Endothelial cell of umbilical vein (primary cell): ENCODE measurements around the gene AUH. TPM values are rescaled to one million over a fixed set of nuclear protein-coding genes. Genes with fewer than 3 reads are reported as not detected.

Experiments
- BruUV-seq: library from RNA; stranded (reverse); fragments of 400-500 nt; replicated peaks from 2 replicates; lab custom pipeline; 2021; lab: Mats Ljungman, UMichigan
- CTCF ChIA-PET: fragments of 300-600, 350-600 bp; sonication (Branson Sonifier 250); formaldehyde crosslinking; loops from one replicate; lab custom pipeline; 2021; ENCODE audit warnings: antibody characterized with exemption, inconsistent platforms; lab: Charles Lee
- POLR2A ChIA-PET: fragments of 300-600, 350-600 bp; sonication (Branson Sonifier 250); formaldehyde crosslinking; loops from one replicate; lab custom pipeline; 2021; ENCODE audit warnings: antibody characterized with exemption, inconsistent platforms; lab: Charles Lee
- DNase-seq: peaks from one replicate; pipeline ENCODE4 v3.0.0-alpha.2; 2011; ENCODE audit warnings: low read depth, low spot score
- FAIRE-seq: peaks from 2 replicates; lab custom pipeline; 2011; peaks lifted over from hg19 to GRCh38; lab: Jason Lieb, UNC
- H2AFZ ChIP-seq: 2 replicates; pipeline ENCODE4 v1.6.0; 2012; ENCODE audit warnings: low read depth, low read length, control low read depth, inconsistent platforms
- H3K27ac ChIP-seq: 2 replicates; pipeline ENCODE4 v1.5.1; 2011; ENCODE audit warnings: low read depth, mild to moderate bottlenecking, control low read depth, low read length, moderate library complexity; ENCODE audit not compliant: insufficient read depth
- H3K27me3 ChIP-seq, 2 experiments: 2 replicates each; pipeline versions ENCODE4 v1.6.0 to v1.6.1; 2011; ENCODE audit warnings: low read length in 2 of 2, mixed read lengths in 1 of 2; ENCODE audit not compliant: control insufficient read depth in 2 of 2, insufficient read depth in 2 of 2
- H3K36me3 ChIP-seq, 2 experiments: 2 replicates in 1 of 2; 3 replicates in 1 of 2; pipeline ENCODE4 v1.5.1; 2011; ENCODE audit warnings: low read length in 2 of 2, mild to moderate bottlenecking in 1 of 2, moderate library complexity in 1 of 2; ENCODE audit not compliant: control insufficient read depth in 2 of 2, insufficient read depth in 2 of 2; ENCODE audit errors: extremely low read depth in 1 of 2
- H3K4me1 ChIP-seq: 3 replicates; pipeline ENCODE4 v1.5.1; 2011; ENCODE audit warnings: mild to moderate bottlenecking, low read length; ENCODE audit not compliant: control insufficient read depth, insufficient read depth; ENCODE audit errors: extremely low read depth
- H3K4me2 ChIP-seq: 2 replicates; pipeline ENCODE4 v1.6.1; 2011; ENCODE audit warnings: low read length, control low read depth, mixed read lengths; ENCODE audit not compliant: insufficient read depth
- H3K4me3 ChIP-seq, 3 experiments: fragments of 200-600 bp in 1 of 3; sonication (generic), shearing (Covaris generic) in 1 of 3; replicated peaks in 1 of 3; 2 replicates each; pipeline ENCODE4 v1.5.1; 2011 to 2016; ENCODE audit warnings: control low read depth in 3 of 3, low read length in 3 of 3, mild to moderate bottlenecking in 2 of 3, inconsistent platforms in 1 of 3, low read depth in 1 of 3, moderate library complexity in 1 of 3; ENCODE audit not compliant: insufficient read depth in 1 of 3
- H3K79me2 ChIP-seq: 2 replicates; pipeline ENCODE4 v1.6.0; 2012; ENCODE audit warnings: low read length, inconsistent platforms; ENCODE audit not compliant: control insufficient read depth, insufficient read depth
- H3K9ac ChIP-seq: replicated peaks from 2 replicates; pipeline ENCODE3; 2011; ENCODE audit warnings: low read length, control low read depth; ENCODE audit not compliant: insufficient read depth; ENCODE audit errors: extremely low read depth
- H3K9me1 ChIP-seq: replicated peaks from 3 replicates; pipeline ENCODE4 v1.6.0; 2011; ENCODE audit warnings: mild to moderate bottlenecking, low read length; ENCODE audit not compliant: control insufficient read depth, insufficient read depth; ENCODE audit errors: extremely low read depth
- H3K9me3 ChIP-seq: replicated peaks from 2 replicates; pipeline ENCODE4 v1.5.1; 2012; ENCODE audit warnings: low read length, inconsistent platforms; ENCODE audit not compliant: control insufficient read depth, insufficient read depth
- H4K20me1 ChIP-seq: replicated peaks from 2 replicates; pipeline ENCODE3; 2011; ENCODE audit warnings: mild to moderate bottlenecking, low read length; ENCODE audit not compliant: control insufficient read depth, insufficient read depth; ENCODE audit errors: extremely low read depth
- CTCF ChIP-seq, 2 donors: IDR thresholded peaks; 1 replicate in 1 of 2; 2 replicates in 1 of 2; pipeline ENCODE4 v1.5.1; 2011; ENCODE audit warnings: low read length in 2 of 2, mild to moderate bottlenecking in 2 of 2, moderate library complexity in 2 of 2, control low read depth in 1 of 2, inconsistent platforms in 1 of 2, low read depth in 1 of 2; ENCODE audit not compliant: insufficient read depth in 1 of 2; ENCODE audit errors: extremely low read depth in 1 of 2
- EZH2 ChIP-seq: IDR thresholded peaks from 2 replicates; pipeline ENCODE4 v1.6.1; 2012; ENCODE audit warnings: borderline replicate concordance, low read depth, mild to moderate bottlenecking, moderate library complexity, low read length, inconsistent platforms; ENCODE audit not compliant: severe bottlenecking
- FOS ChIP-seq: IDR thresholded peaks from 2 replicates; pipeline ENCODE4 v1.6.1; 2011; ENCODE audit warnings: mild to moderate bottlenecking, low read length, moderate library complexity, borderline replicate concordance; ENCODE audit not compliant: insufficient read depth
- GATA2 ChIP-seq: IDR thresholded peaks from 2 replicates; pipeline ENCODE4 v1.7.0; 2011; ENCODE audit warnings: low read depth, mild to moderate bottlenecking, moderate library complexity, mixed read lengths, low read length; ENCODE audit not compliant: insufficient read length, insufficient read depth
- JUN ChIP-seq: IDR thresholded peaks from 2 replicates; pipeline ENCODE4 v1.6.1; 2011; ENCODE audit warnings: borderline replicate concordance, low read depth; ENCODE audit not compliant: insufficient read length, insufficient read depth
- MAX ChIP-seq: IDR thresholded peaks from 2 replicates; pipeline ENCODE4 v1.6.1; 2011; ENCODE audit not compliant: insufficient read depth, insufficient read length
- MYC ChIP-seq: IDR thresholded peaks from one replicate; pipeline ENCODE4 v1.6.1; 2011; ENCODE audit warnings: mild to moderate bottlenecking, low read depth, low read length
- POLR2A ChIP-seq: IDR thresholded peaks from 2 replicates; pipeline ENCODE4 v1.6.1; 2012; ENCODE audit warnings: low read depth, mild to moderate bottlenecking, control low read depth, low read length
- POLR2AphosphoS5 ChIP-seq: IDR thresholded peaks from 2 replicates; pipeline ENCODE4 v1.6.1; 2012; ENCODE audit warnings: low read depth, mild to moderate bottlenecking, control low read depth, low read length, moderate library complexity; ENCODE audit not compliant: insufficient read depth
- dilution Hi-C: fragments of 300-500 bp; cut with MboI; formaldehyde crosslinking; loops from one replicate; pipeline ENCODE4 v1.15.0; 2019; ENCODE audit warnings: low sequenced_read_pairs; ENCODE audit not compliant: extremely low pct_ligation_motif_present
- intact Hi-C: fragments of 100-400 bp; cut with micrococcal nuclease; formaldehyde crosslinking; loops from one replicate; pipeline ENCODE4 v1.10.0; 2022
- polyA plus RNA-seq, 4 experiments: library from polyadenylated mRNA; depleted of rRNA in 3 of 4; stranded (reverse) in 3 of 4; unstranded in 1 of 4; fragments of >200 nt; gene quantifications; 2 replicates each; pipeline versions ENCODE4 v1.2.1 to v1.2.3, GENCODE V29; 2011 to 2012; ENCODE audit warnings: missing spikeins in 1 of 4
- total RNA-seq: library from RNA; stranded (reverse); gene quantifications from 2 replicates; pipeline ENCODE4 v1.2.3, GENCODE V29; 2021

The AUH gene
- total and polyA plus RNA-seq, 2 donors (not counting 3 experiments of a cell fraction or from before 2014, with no cell fraction given), result 2.3 to 9.2 TPM

GRCh38 chr9:91279296-91280204 lies 82.2 kb downstream of the AUH start:
- no peaks in the 10 kb centered on the region for H3K4me1 ChIP-seq
- H3K4me2 ChIP-seq, result no peak overlapping the region
- FAIRE-seq (no peak), DNase-seq (no peak)
- intact Hi-C loops, result no loop called here
- CTCF ChIA-PET, result interaction anchor here (1.0 to 1.5 kb wide), 2 partner anchors 14 to 364 kb away, joined by 3 read pairs; no protein-coding TSS in a partner anchor
- no peaks in the 10 kb centered on the region for H3K9me3 ChIP-seq
- H3K9me1 ChIP-seq, result no peaks in the 10 kb centered on the region
- dilution Hi-C loops, result no loop called here
- no TSS peak for BruUV-seq
- H3K27me3 ChIP-seq, result no peaks in the 10 kb centered on the region
- H3K79me2 ChIP-seq, result no peaks in the 10 kb centered on the region
- no peaks in the 10 kb centered on the region for H3K36me3 ChIP-seq
- no peak for TF ChIP-seq EZH2
- TF ChIP-seq JUN, result no peak
- TF ChIP-seq CTCF (IDR thresholded peaks at IDR 0.05; ENCODE audit: extremely low read depth in 1 of 2, insufficient read depth in 1 of 2, low read depth in 1 of 2, low read length in 2 of 2), result no peak
- TF ChIP-seq MYC, result no peak
- no peak for TF ChIP-seq GATA2
- TF ChIP-seq POLR2AphosphoS5, result no peak
- no peak for TF ChIP-seq POLR2A
- TF ChIP-seq FOS, result no peak
- no peak for TF ChIP-seq MAX
- H3K9ac ChIP-seq, result no peak overlapping the region
- no peak overlapping the region for H2AFZ ChIP-seq
- no peak overlapping the region for H3K27ac ChIP-seq
- no peak overlapping the region for H3K4me3 ChIP-seq
- H4K20me1 ChIP-seq, result no peaks in the 10 kb centered on the region
- POLR2A ChIA-PET, result no interaction called here
